ENCODE measurements around the gene DHX36. TPM values are rescaled to one million over a fixed set of nuclear protein-coding genes. Genes with fewer than 3 reads are reported as not detected.

DHX36 gene
- total RNA-seq, 1 experiment from 2014 or later = 34.5 TPM

DNA sequence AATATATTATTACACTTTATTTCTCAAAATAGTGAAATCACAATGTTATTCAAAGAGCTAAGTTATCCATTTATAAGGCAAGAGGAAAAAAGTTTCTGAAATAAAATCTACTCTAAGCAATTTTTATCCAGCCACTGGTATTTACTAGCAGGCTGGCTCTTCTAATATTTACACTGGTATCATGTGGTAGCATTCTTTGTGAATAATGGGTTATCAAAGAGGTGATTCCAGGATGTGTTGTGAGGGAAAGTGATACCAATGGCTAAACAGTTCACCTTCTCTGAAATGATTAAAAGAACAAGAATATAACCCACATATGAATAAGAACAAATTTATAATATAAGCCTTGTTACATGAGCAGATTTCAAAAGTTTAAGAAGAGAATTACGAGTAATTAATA, 44.1 kb downstream of the DHX36 start:
- TF ChIP-seq EZH2phosphoT487 (IDR thresholded peaks at IDR 0.05; ENCODE audit: borderline replicate concordance, low read length) (no peak), EZH2 (IDR thresholded peaks at IDR 0.05; ENCODE audit: low read length, unreplicated experiment) (no peak)
- TF ChIP-seq, protein P1, sequence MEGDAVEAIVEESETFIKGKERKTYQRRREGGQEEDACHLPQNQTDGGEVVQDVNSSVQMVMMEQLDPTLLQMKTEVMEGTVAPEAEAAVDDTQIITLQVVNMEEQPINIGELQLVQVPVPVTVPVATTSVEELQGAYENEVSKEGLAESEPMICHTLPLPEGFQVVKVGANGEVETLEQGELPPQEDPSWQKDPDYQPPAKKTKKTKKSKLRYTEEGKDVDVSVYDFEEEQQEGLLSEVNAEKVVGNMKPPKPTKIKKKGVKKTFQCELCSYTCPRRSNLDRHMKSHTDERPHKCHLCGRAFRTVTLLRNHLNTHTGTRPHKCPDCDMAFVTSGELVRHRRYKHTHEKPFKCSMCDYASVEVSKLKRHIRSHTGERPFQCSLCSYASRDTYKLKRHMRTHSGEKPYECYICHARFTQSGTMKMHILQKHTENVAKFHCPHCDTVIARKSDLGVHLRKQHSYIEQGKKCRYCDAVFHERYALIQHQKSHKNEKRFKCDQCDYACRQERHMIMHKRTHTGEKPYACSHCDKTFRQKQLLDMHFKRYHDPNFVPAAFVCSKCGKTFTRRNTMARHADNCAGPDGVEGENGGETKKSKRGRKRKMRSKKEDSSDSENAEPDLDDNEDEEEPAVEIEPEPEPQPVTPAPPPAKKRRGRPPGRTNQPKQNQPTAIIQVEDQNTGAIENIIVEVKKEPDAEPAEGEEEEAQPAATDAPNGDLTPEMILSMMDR (conservative IDR thresholded peaks at IDR 0.05; ENCODE audit: low read depth, low read length) = no peak
- DNase-seq (no peak), ATAC-seq (no peak)
- CTCF ChIA-PET = no interaction called here
- Histone ChIP-seq H3K9me3 (ENCODE audit: low read length) (no peaks in the 10 kb centered on the region), H3K4me3 (ENCODE audit: low read length) (no peak overlapping the region), H3K79me2 (ENCODE audit: low read length) (no peaks in the 10 kb centered on the region), H2AFZ (ENCODE audit: low read length) (no peak overlapping the region), H3F3A (ENCODE audit: low read length, unreplicated experiment) (no peaks in the 10 kb centered on the region), H4K20me1 (ENCODE audit: low read length) (no peaks in the 10 kb centered on the region), H3K9ac (ENCODE audit: low read length) (no peak overlapping the region), H3K4me2 (ENCODE audit: low read length) (no peak overlapping the region), H3K36me3 (ENCODE audit: low read depth, low read length) (peaks cover 75% of the 10 kb centered on the region), H3K27ac (ENCODE audit: low read length) (no peak overlapping the region), H3K9me2 (replicated peaks; ENCODE audit: low read length) (no peaks in the 10 kb centered on the region), H3K27me3 (ENCODE audit: low read length) (no peaks in the 10 kb centered on the region), H3K4me1 (ENCODE audit: insufficient read depth, low read length) (no peaks in the 10 kb centered on the region)
- no TSS peak for BruUV-seq (replicated peaks)
- POLR2A ChIA-PET (ENCODE audit: unreplicated experiment) = no interaction called here
- intact Hi-C loops (cut with micrococcal nuclease) = no loop called here

DNA sequence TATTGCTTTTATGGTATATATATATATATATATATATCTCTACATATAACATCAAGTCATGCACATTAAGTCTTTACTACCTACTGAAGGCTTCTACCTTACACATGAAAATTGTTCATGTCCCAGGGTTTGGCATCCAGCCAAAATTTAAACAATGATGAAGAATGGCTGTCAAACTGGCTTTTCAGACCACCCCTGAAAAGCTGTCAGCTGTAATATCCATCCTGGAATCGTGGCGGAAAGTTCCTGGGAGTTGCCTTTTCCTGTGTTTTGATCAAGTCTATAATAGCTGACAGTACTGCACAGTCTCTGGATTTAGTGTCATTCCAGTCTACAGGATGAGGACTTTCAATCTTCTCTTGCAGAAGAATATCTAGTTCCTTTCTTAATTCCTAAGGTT, 48.3 kb downstream of the DHX36 start:
- Histone ChIP-seq H3K4me2 (ENCODE audit: low read length) (no peak overlapping the region), H2AFZ (ENCODE audit: low read length) (no peak overlapping the region), H3K27me3 (ENCODE audit: low read length) (no peaks in the 10 kb centered on the region), H3K4me1 (ENCODE audit: insufficient read depth, low read length) (no peaks in the 10 kb centered on the region), H3K27ac (ENCODE audit: low read length) (no peak overlapping the region), H3K79me2 (ENCODE audit: low read length) (no peaks in the 10 kb centered on the region), H3K36me3 (ENCODE audit: low read depth, low read length) (peaks cover 74% of the 10 kb centered on the region), H4K20me1 (ENCODE audit: low read length) (no peaks in the 10 kb centered on the region), H3K9ac (ENCODE audit: low read length) (no peak overlapping the region), H3F3A (ENCODE audit: low read length, unreplicated experiment) (no peaks in the 10 kb centered on the region), H3K9me2 (replicated peaks; ENCODE audit: low read length) (no peaks in the 10 kb centered on the region), H3K4me3 (ENCODE audit: low read length) (no peak overlapping the region), H3K9me3 (ENCODE audit: low read length) (no peaks in the 10 kb centered on the region)
- ATAC-seq = no peak
- CTCF ChIA-PET = no interaction called here
- intact Hi-C loops (cut with micrococcal nuclease) = no loop called here
- BruUV-seq (replicated peaks) = no TSS peak
- TF ChIP-seq, protein P1 (conservative IDR thresholded peaks at IDR 0.05; ENCODE audit: low read depth, low read length) = no peak
- TF ChIP-seq EZH2phosphoT487 (IDR thresholded peaks at IDR 0.05; ENCODE audit: borderline replicate concordance, low read length) = no peak
- no peak for TF ChIP-seq EZH2 (IDR thresholded peaks at IDR 0.05; ENCODE audit: low read length, unreplicated experiment)
- POLR2A ChIA-PET (ENCODE audit: unreplicated experiment) = no interaction called here
- peak; percentile 13 for DNase-seq

GRCh38 chr3:154275292-154275691, 49.0 kb downstream of the DHX36 start:
- TF ChIP-seq, protein P1 (conservative IDR thresholded peaks at IDR 0.05; ENCODE audit: low read depth, low read length) = no peak
- no peak for TF ChIP-seq EZH2 (IDR thresholded peaks at IDR 0.05; ENCODE audit: low read length, unreplicated experiment)
- no peak for TF ChIP-seq EZH2phosphoT487 (IDR thresholded peaks at IDR 0.05; ENCODE audit: borderline replicate concordance, low read length)
- H3K4me3 ChIP-seq (ENCODE audit: low read length) = no peak overlapping the region
- CTCF ChIA-PET = no interaction called here

More at GRCh38 chr3:154275292-154275691, 49.0 kb downstream of the DHX36 start:
- H3K27me3 ChIP-seq (ENCODE audit: low read length) = no peaks in the 10 kb centered on the region
- no TSS peak for BruUV-seq (replicated peaks)
- H3K27ac ChIP-seq (ENCODE audit: low read length) = no peak overlapping the region
- H2AFZ ChIP-seq (ENCODE audit: low read length) = no peak overlapping the region
- intact Hi-C loops (cut with micrococcal nuclease) = no loop called here
- POLR2A ChIA-PET (ENCODE audit: unreplicated experiment) = no interaction called here
- H3K9me2 ChIP-seq (replicated peaks; ENCODE audit: low read length) = no peaks in the 10 kb centered on the region
- no peaks in the 10 kb centered on the region for H4K20me1 ChIP-seq (ENCODE audit: low read length)
- no peaks in the 10 kb centered on the region for H3F3A ChIP-seq (ENCODE audit: low read length, unreplicated experiment)
- no peaks in the 10 kb centered on the region for H3K9me3 ChIP-seq (ENCODE audit: low read length)
- DNase-seq (no peak), ATAC-seq (no peak)
- H3K4me1 ChIP-seq (ENCODE audit: insufficient read depth, low read length) = no peaks in the 10 kb centered on the region
- H3K4me2 ChIP-seq (ENCODE audit: low read length) = no peak overlapping the region
- H3K9ac ChIP-seq (ENCODE audit: low read length) = no peak overlapping the region
- no peaks in the 10 kb centered on the region for H3K79me2 ChIP-seq (ENCODE audit: low read length)
- H3K36me3 ChIP-seq (ENCODE audit: low read depth, low read length) = peaks cover 69% of the 10 kb centered on the region
